SK-N-MC (cell line): Measurements from ENCODE around the gene NAP1L4.

ENCODE experiments used
- EZH2 ChIP-seq: fragments of 200-600 bp; sonication (generic); IDR thresholded peaks from one replicate; pipeline ENCODE4 v1.6.1; 2017; ENCODE audit warnings: antibody characterized with exemption
- FOXP2 ChIP-seq: optimal IDR thresholded peaks from 2 replicates; pipeline ENCODE3; 2011; ENCODE audit warnings: mild to moderate bottlenecking, moderate library complexity; ENCODE audit not compliant: insufficient read depth; ENCODE audit errors: extremely low read length, control extremely low read depth
- POLR2AphosphoS5 ChIP-seq: IDR thresholded peaks from 2 replicates; pipeline ENCODE4 v1.6.1; 2012; ENCODE audit warnings: mild to moderate bottlenecking, low read depth, low read length, borderline replicate concordance

GRCh38 chr11:2908130-2908529 lies 84.0 kb downstream of the NAP1L4 start:
- TF ChIP-seq POLR2AphosphoS5 (no peak), EZH2 (no peak), FOXP2 (no peak)
